GM21360 (cell line): ENCODE data around the gene GYPA.
"Not testable (repeated sequence)": the region's sequence is repeated elsewhere in the genome, so short reads cannot be mapped to it uniquely, and the experiment has no call there.

Experiments
- ATAC-seq: cut with Tn5 transposase; IDR thresholded peaks from one replicate; pipeline ENCODE4 v1.9.1; 2021; ENCODE audit warnings: mild to moderate bottlenecking, moderate library complexity; ENCODE audit not compliant: unreplicated experiment

The GYPA gene

GRCh38 chr4:144140594-144141295 is at the start of gene GYPA:
Gene GYPA, minus strand, starts transcription at chr4:144140718. Its CDS starts 83 bp downstream, at chr4:144140635.
- ATAC-seq: not testable (repeated sequence)

- no peak for ATAC-seq
Measured at GRCh38 chr4:144190009-144190408, 49.5 kb upstream of the GYPA start.

GRCh38 chr4:144189121-144189520 is 48.6 kb upstream of the GYPA start:
- ATAC-seq: no peak

- ATAC-seq: no peak
Measured at GRCh38 chr4:144185086-144185485, 44.6 kb upstream of the GYPA start.

- no peak for ATAC-seq
Measured at GRCh38 chr4:144183165-144183564, 42.6 kb upstream of the GYPA start.

GRCh38 chr4:144181391-144181790 is 40.9 kb upstream of the GYPA start:
- no peak for ATAC-seq

- ATAC-seq: no peak
Measured at GRCh38 chr4:144179152-144179739, 38.7 kb upstream of the GYPA start.

GRCh38 chr4:144178414-144178813 is 37.9 kb upstream of the GYPA start:
- no peak for ATAC-seq

- ATAC-seq: no peak
Measured at GRCh38 chr4:144176476-144176875, 36.0 kb upstream of the GYPA start.

GRCh38 chr4:144174401-144175067 is 34.0 kb upstream of the GYPA start:
- ATAC-seq: peak; percentile 66

- no peak for ATAC-seq
Measured at GRCh38 chr4:144171697-144172096, 31.2 kb upstream of the GYPA start.

- no peak for ATAC-seq
Measured at GRCh38 chr4:144169211-144169610, 28.7 kb upstream of the GYPA start.

- ATAC-seq: no peak
Measured at GRCh38 chr4:144154044-144154443, 13.5 kb upstream of the GYPA start.

- ATAC-seq: not testable (repeated sequence)
Measured at GRCh38 chr4:144142690-144143326, 2.3 kb upstream of the GYPA start.

- no peak for ATAC-seq
Measured at GRCh38 chr4:144141493-144141892, 975 bp upstream of the GYPA start.

GRCh38 chr4:144139991-144140390 is 527 bp downstream of the GYPA start:
- ATAC-seq: not testable (repeated sequence)

GRCh38 chr4:144139547-144139946 is 971 bp downstream of the GYPA start:
- not testable (repeated sequence) for ATAC-seq

GRCh38 chr4:144138239-144138638 is 2.3 kb downstream of the GYPA start:
- not testable (repeated sequence) for ATAC-seq

- ATAC-seq: not testable (repeated sequence)
Measured at GRCh38 chr4:144137137-144137931, 3.2 kb downstream of the GYPA start.

- not testable (repeated sequence) for ATAC-seq
Measured at GRCh38 chr4:144136189-144136588, 4.3 kb downstream of the GYPA start.

GRCh38 chr4:144130167-144130566 is 10.4 kb downstream of the GYPA start:
- ATAC-seq: not testable (repeated sequence)
